Activated CD4-positive, alpha-beta T cell treated with anti-CD3 and anti-CD28 coated beads, Interleukin-2, amount 50 U/mL, for 4 hours (primary cell): ENCODE results near the gene CD79B.
"Not testable (repeated sequence)": the region's sequence is repeated elsewhere in the genome, so short reads cannot be mapped to it uniquely, and the experiment has no call there.

Source experiments
- DNase-seq, 2 experiments: peaks; one replicate each; pipeline ENCODE4 v3.0.0-alpha.2; 2020

The CD79B gene

GRCh38 chr17:63909586-63909985, 22.5 kb downstream of the CD79B start:
- DNase-seq = not testable (repeated sequence)

- not testable (repeated sequence) for DNase-seq
These were observed 24.9 kb downstream of the CD79B start for GRCh38 chr17:63907161-63907778.

- not testable (repeated sequence) for DNase-seq
These were observed 27.3 kb downstream of the CD79B start for GRCh38 chr17:63904796-63905195.

- not testable (repeated sequence) for DNase-seq
These were observed 28.3 kb downstream of the CD79B start for GRCh38 chr17:63903787-63904201.

- DNase-seq = not testable (repeated sequence)
These were observed 30.2 kb downstream of the CD79B start for GRCh38 chr17:63901971-63902370.

- peak in 1 of 2 experiments; percentile 26 for DNase-seq
These were observed 33.0 kb downstream of the CD79B start for GRCh38 chr17:63898899-63899798.

GRCh38 chr17:63896524-63897354, 35.4 kb downstream of the CD79B start, which contains the start of gene CSH1:
CSH1 (minus strand) TSS chr17:63896574; CDS start chr17:63896511, 63 bp downstream.
- not testable (repeated sequence) for DNase-seq

GRCh38 chr17:63894821-63895220, 37.3 kb downstream of the CD79B start:
- DNase-seq = not testable (repeated sequence)

GRCh38 chr17:63894021-63894420, 38.1 kb downstream of the CD79B start:
- DNase-seq = not testable (repeated sequence)

GRCh38 chr17:63892316-63893037, 39.7 kb downstream of the CD79B start:
- DNase-seq = not testable (repeated sequence)

GRCh38 chr17:63889026-63889848, 42.9 kb downstream of the CD79B start:
- DNase-seq = not testable (repeated sequence)

GRCh38 chr17:63885119-63885518, 47.0 kb downstream of the CD79B start:
- not testable (repeated sequence) for DNase-seq

GRCh38 chr17:63882626-63883126, 49.5 kb downstream of the CD79B start:
- DNase-seq = not testable (repeated sequence)

- peak; percentile 56 to 61 for DNase-seq
These were observed 50.1 kb downstream of the CD79B start, which contains the start of gene GH2 for GRCh38 chr17:63881935-63882601. GH2 (minus strand) TSS chr17:63881944; CDS start chr17:63881801, 143 bp downstream.

GRCh38 chr17:63881337-63881736, 50.8 kb downstream of the CD79B start:
- DNase-seq = not testable (repeated sequence)

GRCh38 chr17:63880706-63881105, 51.4 kb downstream of the CD79B start:
- no peak for DNase-seq
